GM21423 (cell line): ENCODE results near the gene PRRC2B.
"Not testable (repeated sequence)": the region's sequence is repeated elsewhere in the genome, so short reads cannot be mapped to it uniquely, and the experiment has no call there.

ENCODE experiments used
- ATAC-seq: cut with Tn5 transposase; IDR thresholded peaks from one replicate; pipeline ENCODE4 v1.9.1; 2021; ENCODE audit warnings: mild to moderate bottlenecking, moderate library complexity; ENCODE audit not compliant: unreplicated experiment

Gene PRRC2B

GRCh38 chr9:131505012-131505411 is 111.1 kb downstream of the PRRC2B start:
- no peak for ATAC-seq

- ATAC-seq, result no peak
Measured at GRCh38 chr9:131511416-131511815, 117.5 kb downstream of the PRRC2B start.

- ATAC-seq, result no peak
Measured at GRCh38 chr9:131511880-131512279, 118.0 kb downstream of the PRRC2B start.

- ATAC-seq, result no peak
Measured at GRCh38 chr9:131513177-131513576, 119.3 kb downstream of the PRRC2B start.

- not testable (repeated sequence) for ATAC-seq
Measured at GRCh38 chr9:131515559-131516031, 121.7 kb downstream of the PRRC2B start.

GRCh38 chr9:131516100-131516499 is 122.2 kb downstream of the PRRC2B start:
- no peak for ATAC-seq

GRCh38 chr9:131516930-131517329 is 123.0 kb downstream of the PRRC2B start:
- ATAC-seq, result no peak

GRCh38 chr9:131517761-131518190 is 123.9 kb downstream of the PRRC2B start:
- ATAC-seq, result no peak

- no peak for ATAC-seq
Measured at GRCh38 chr9:131518553-131518952, 124.7 kb downstream of the PRRC2B start.

- no peak for ATAC-seq
Measured at GRCh38 chr9:131520503-131520902, 126.6 kb downstream of the PRRC2B start.

- no peak for ATAC-seq
Measured at GRCh38 chr9:131521203-131521602, 127.3 kb downstream of the PRRC2B start.

- ATAC-seq, result no peak
Measured at GRCh38 chr9:131521822-131522221, 127.9 kb downstream of the PRRC2B start.

GRCh38 chr9:131522257-131523085 is 128.6 kb downstream of the PRRC2B start:
- ATAC-seq, result no peak

- no peak for ATAC-seq
Measured at GRCh38 chr9:131523086-131523388, 129.2 kb downstream of the PRRC2B start.

GRCh38 chr9:131523451-131524435 is 129.9 kb downstream of the PRRC2B start:
- no peak for ATAC-seq

- ATAC-seq, result no peak
Measured at GRCh38 chr9:131524665-131525315, 130.9 kb downstream of the PRRC2B start.

GRCh38 chr9:131525643-131526565 is 132.0 kb downstream of the PRRC2B start:
- ATAC-seq, result no peak

GRCh38 chr9:131528186-131528585 is 134.3 kb downstream of the PRRC2B start:
- ATAC-seq, result no peak

- ATAC-seq, result no peak
Measured at GRCh38 chr9:131528886-131529505, 135.1 kb downstream of the PRRC2B start.
